ENCODE measurements around the gene MCCC2. TPM values are rescaled to one million over a fixed set of nuclear protein-coding genes. Genes with fewer than 3 reads are reported as not detected.

Gene MCCC2
- total and polyA plus RNA-seq, 2 of the 13 experiments (the other 11 are each of a cell fraction or from before 2014, with no cell fraction given) = 44.8 to 83.6 TPM

DNA sequence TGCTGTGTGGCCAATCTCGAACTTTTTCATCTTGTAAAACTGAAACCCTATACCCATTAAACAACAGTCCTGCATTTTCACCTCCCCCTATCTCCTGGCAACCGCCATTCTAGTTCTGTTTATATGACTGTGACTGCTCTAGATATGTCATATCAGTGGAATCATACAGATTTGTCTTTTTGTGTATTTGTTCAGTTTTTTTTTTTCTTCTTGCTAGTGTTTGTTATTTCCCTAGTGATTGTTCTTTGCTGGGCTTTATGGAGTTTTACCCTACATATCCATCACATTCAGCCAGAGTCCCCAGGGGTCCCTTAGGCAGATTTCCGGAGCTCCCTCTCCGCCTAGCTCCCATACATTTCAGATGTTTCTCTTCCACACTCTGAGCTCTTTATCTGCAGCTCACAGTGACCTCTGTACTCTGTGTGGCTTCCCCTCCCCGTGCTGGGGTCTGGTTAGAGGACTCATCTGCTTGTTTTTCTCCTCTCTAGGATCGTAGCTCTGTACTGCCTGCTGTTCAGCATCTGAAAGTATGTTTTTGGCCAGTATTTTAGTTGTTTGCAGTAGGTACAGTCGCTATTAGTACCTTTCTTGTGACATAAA lies 106.8 kb downstream of the MCCC2 start (continued):
- TF ChIP-seq NR3C1 (CRISPR knock-in tag; IDR thresholded peaks at IDR 0.05) (no peak), MTF2 (CRISPR knock-in tag; IDR thresholded peaks at IDR 0.05; ENCODE audit: borderline replicate concordance) (no peak), KAT8 (CRISPR knock-in tag; IDR thresholded peaks at IDR 0.05) (peak; percentile 61), PHF5A (CRISPR knock-in tag; IDR thresholded peaks at IDR 0.05; ENCODE audit: low read depth, unreplicated experiment) (peak; percentile 48), NFYB (CRISPR knock-in tag; IDR thresholded peaks at IDR 0.05) (no peak), ZNF746 (CRISPR knock-in tag; IDR thresholded peaks at IDR 0.05) (no peak), BORCS8-MEF2B (CRISPR knock-in tag; IDR thresholded peaks at IDR 0.05) (no peak), ZNF777 (CRISPR knock-in tag; IDR thresholded peaks at IDR 0.05) (no peak), ZNF251 (CRISPR knock-in tag; IDR thresholded peaks at IDR 0.05) (no peak), DPF2 (CRISPR knock-in tag; IDR thresholded peaks at IDR 0.05; ENCODE audit: borderline replicate concordance, low read depth) (no peak), PCBP1 (IDR thresholded peaks at IDR 0.05; ENCODE audit: borderline replicate concordance, low read depth, low read length) (no peak), PHF20 (CRISPR knock-in tag; IDR thresholded peaks at IDR 0.05) (no peak)
- TF ChIP-seq, protein P1, sequence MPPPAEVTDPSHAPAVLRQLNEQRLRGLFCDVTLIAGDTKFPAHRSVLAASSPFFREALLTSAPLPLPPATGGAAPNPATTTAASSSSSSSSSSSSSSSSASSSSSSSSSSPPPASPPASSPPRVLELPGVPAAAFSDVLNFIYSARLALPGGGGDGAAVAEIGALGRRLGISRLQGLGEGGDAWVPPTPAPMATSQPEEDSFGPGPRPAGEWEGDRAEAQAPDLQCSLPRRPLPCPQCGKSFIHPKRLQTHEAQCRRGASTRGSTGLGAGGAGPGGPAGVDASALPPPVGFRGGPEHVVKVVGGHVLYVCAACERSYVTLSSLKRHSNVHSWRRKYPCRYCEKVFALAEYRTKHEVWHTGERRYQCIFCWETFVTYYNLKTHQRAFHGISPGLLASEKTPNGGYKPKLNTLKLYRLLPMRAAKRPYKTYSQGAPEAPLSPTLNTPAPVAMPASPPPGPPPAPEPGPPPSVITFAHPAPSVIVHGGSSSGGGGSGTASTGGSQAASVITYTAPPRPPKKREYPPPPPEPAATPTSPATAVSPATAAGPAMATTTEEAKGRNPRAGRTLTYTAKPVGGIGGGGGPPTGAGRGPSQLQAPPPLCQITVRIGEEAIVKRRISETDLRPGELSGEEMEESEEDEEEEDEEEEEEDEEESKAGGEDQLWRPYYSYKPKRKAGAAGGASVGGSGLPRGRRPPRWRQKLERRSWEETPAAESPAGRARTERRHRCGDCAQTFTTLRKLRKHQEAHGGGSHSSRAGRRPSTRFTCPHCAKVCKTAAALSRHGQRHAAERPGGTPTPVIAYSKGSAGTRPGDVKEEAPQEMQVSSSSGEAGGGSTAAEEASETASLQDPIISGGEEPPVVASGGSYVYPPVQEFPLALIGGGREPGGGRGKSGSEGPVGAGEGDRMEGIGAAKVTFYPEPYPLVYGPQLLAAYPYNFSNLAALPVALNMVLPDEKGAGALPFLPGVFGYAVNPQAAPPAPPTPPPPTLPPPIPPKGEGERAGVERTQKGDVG (CRISPR knock-in tag; IDR thresholded peaks at IDR 0.05; ENCODE audit: borderline replicate concordance) = no peak
- TF ChIP-seq, protein P2, sequence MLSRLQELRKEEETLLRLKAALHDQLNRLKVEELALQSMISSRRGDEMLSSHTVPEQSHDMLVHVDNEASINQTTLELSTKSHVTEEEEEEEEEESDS (CRISPR knock-in tag; IDR thresholded peaks at IDR 0.05; ENCODE audit: borderline replicate concordance) = no peak
- TF ChIP-seq, protein P3, sequence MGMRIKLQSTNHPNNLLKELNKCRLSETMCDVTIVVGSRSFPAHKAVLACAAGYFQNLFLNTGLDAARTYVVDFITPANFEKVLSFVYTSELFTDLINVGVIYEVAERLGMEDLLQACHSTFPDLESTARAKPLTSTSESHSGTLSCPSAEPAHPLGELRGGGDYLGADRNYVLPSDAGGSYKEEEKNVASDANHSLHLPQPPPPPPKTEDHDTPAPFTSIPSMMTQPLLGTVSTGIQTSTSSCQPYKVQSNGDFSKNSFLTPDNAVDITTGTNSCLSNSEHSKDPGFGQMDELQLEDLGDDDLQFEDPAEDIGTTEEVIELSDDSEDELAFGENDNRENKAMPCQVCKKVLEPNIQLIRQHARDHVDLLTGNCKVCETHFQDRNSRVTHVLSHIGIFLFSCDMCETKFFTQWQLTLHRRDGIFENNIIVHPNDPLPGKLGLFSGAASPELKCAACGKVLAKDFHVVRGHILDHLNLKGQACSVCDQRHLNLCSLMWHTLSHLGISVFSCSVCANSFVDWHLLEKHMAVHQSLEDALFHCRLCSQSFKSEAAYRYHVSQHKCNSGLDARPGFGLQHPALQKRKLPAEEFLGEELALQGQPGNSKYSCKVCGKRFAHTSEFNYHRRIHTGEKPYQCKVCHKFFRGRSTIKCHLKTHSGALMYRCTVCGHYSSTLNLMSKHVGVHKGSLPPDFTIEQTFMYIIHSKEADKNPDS (CRISPR knock-in tag; IDR thresholded peaks at IDR 0.05) = no peak

Data from HepG2 (cell line).